NCI-H345 treated with DMSO at 0.1 percent for 48 hours (cell line): ENCODE data around the gene PPP3CA.
A peak's percentile ranks its signal among the peaks of the same experiment; 100 is the strongest.

Source experiments
- DNase-seq: peaks from one replicate; lab custom pipeline; 2025; ENCODE audit not compliant: unreplicated experiment; lab: John Stamatoyannopoulos, UW

Gene PPP3CA

GRCh38 chr4:101218894-101219293, 128.4 kb downstream of the PPP3CA start:
- DNase-seq, result no peak

GRCh38 chr4:101218346-101218745, 129.0 kb downstream of the PPP3CA start:
- DNase-seq, result no peak

GRCh38 chr4:101217353-101218031, 129.8 kb downstream of the PPP3CA start:
- no peak for DNase-seq

- no peak for DNase-seq
These were observed 136.2 kb downstream of the PPP3CA start for GRCh38 chr4:101211146-101211553.

GRCh38 chr4:101210331-101210730, 137.0 kb downstream of the PPP3CA start:
- DNase-seq, result no peak

- no peak for DNase-seq
These were observed 139.2 kb downstream of the PPP3CA start for GRCh38 chr4:101208171-101208570.

- no peak for DNase-seq
These were observed 141.4 kb downstream of the PPP3CA start for GRCh38 chr4:101205916-101206315.

GRCh38 chr4:101201421-101201820, 145.9 kb downstream of the PPP3CA start:
- no peak for DNase-seq

- DNase-seq, result no peak
These were observed 146.8 kb downstream of the PPP3CA start for GRCh38 chr4:101200561-101200960.

GRCh38 chr4:101199507-101200285, 147.6 kb downstream of the PPP3CA start:
- no peak for DNase-seq

- DNase-seq, result peak; percentile 35
These were observed 148.5 kb downstream of the PPP3CA start for GRCh38 chr4:101198682-101199339.

GRCh38 chr4:101197350-101197749, 150.0 kb downstream of the PPP3CA start:
- DNase-seq, result no peak

GRCh38 chr4:101192244-101192643, 155.1 kb downstream of the PPP3CA start:
- no peak for DNase-seq

GRCh38 chr4:101191302-101192098, 155.8 kb downstream of the PPP3CA start:
- DNase-seq, result no peak

- DNase-seq, result no peak
These were observed 156.6 kb downstream of the PPP3CA start for GRCh38 chr4:101190751-101191150.

- DNase-seq, result no peak
These were observed 158.4 kb downstream of the PPP3CA start for GRCh38 chr4:101188906-101189305.

- DNase-seq, result no peak
These were observed 159.5 kb downstream of the PPP3CA start for GRCh38 chr4:101187841-101188240.

- DNase-seq, result no peak
These were observed 160.7 kb downstream of the PPP3CA start for GRCh38 chr4:101186567-101187184.

- no peak for DNase-seq
These were observed 162.7 kb downstream of the PPP3CA start for GRCh38 chr4:101184668-101185067.

GRCh38 chr4:101183666-101184373, 163.5 kb downstream of the PPP3CA start:
- no peak for DNase-seq
